Mucosa of stomach (tissue), 1 donor: ENCODE measurements around the gene ANAPC10.

Experiments used
- H3K27me3 ChIP-seq: one replicate; pipeline ENCODE4 v1.7.0; 2013; ENCODE audit warnings: mild to moderate bottlenecking, low read length; ENCODE audit not compliant: control insufficient read depth, insufficient read depth
- H3K36me3 ChIP-seq: one replicate; pipeline ENCODE4 v1.7.0; 2013; ENCODE audit warnings: low read length; ENCODE audit not compliant: control insufficient read depth, insufficient read depth
- H3K4me1 ChIP-seq: one replicate; pipeline ENCODE4 v1.7.0; 2013; ENCODE audit warnings: mild to moderate bottlenecking, low read length; ENCODE audit not compliant: control insufficient read depth, insufficient read depth
- H3K4me3 ChIP-seq: one replicate; pipeline ENCODE4 v1.7.0; 2013; ENCODE audit warnings: low read length
- H3K9ac ChIP-seq: one replicate; pipeline ENCODE4 v1.7.0; 2013; ENCODE audit warnings: mild to moderate bottlenecking, low read length, moderate library complexity
- H3K9me3 ChIP-seq: one replicate; pipeline ENCODE4 v1.7.0; 2013; ENCODE audit warnings: mild to moderate bottlenecking, low read length, moderate library complexity; ENCODE audit not compliant: control insufficient read depth
- donor health status: Pancreatic carcinoma.

Gene ANAPC10

DNA sequence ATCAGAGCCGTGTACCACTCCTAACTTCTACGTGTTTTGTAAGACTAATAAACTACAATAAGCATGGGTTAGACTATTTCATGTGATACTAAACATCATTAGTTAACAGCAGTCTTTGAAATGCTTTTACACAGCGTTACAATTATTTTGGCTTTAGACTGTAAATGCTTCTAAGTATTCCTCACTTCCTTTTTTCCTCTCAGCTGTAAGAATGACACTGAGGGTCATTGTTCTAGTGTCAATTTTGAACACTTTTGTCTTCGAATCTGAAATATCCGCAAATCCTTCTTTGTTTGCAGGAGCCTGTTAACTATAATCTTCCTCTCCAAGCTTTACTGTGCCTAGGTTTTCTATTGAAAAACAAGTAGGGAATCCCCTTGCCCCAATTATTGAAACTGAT is 1.7 kb upstream of the ANAPC10 start:
- peak overlapping the region; percentile 72 for H3K9ac ChIP-seq
- no peaks in the 10 kb centered on the region for H3K4me1 ChIP-seq
- H3K9me3 ChIP-seq, result no peaks in the 10 kb centered on the region
- no peak overlapping the region for H3K4me3 ChIP-seq
- H3K36me3 ChIP-seq, result no peaks in the 10 kb centered on the region
- no peaks in the 10 kb centered on the region for H3K27me3 ChIP-seq

DNA sequence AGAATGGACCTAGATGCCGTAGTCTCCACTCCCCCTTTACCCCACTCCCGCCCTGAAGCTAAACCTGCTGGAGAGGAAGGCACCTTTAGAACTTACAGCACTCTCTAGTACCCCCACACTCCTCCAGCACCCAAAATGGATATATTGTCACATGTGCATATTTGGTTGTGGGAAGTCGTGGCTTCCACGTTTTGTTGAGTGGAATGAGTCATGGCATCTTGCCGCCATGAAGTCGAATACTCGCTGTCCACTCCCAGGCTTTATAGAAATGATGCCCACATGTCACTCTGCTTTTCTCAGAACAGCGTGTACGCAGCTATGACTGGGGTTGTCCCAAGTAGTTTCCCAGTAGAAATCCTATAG is 660 bp upstream of the ANAPC10 start:
- peak overlapping the region; percentile 70 for H3K4me3 ChIP-seq
- no peaks in the 10 kb centered on the region for H3K9me3 ChIP-seq
- H3K4me1 ChIP-seq, result no peaks in the 10 kb centered on the region
- no peaks in the 10 kb centered on the region for H3K36me3 ChIP-seq
- peak overlapping the region; percentile 72 for H3K9ac ChIP-seq
- no peaks in the 10 kb centered on the region for H3K27me3 ChIP-seq

DNA sequence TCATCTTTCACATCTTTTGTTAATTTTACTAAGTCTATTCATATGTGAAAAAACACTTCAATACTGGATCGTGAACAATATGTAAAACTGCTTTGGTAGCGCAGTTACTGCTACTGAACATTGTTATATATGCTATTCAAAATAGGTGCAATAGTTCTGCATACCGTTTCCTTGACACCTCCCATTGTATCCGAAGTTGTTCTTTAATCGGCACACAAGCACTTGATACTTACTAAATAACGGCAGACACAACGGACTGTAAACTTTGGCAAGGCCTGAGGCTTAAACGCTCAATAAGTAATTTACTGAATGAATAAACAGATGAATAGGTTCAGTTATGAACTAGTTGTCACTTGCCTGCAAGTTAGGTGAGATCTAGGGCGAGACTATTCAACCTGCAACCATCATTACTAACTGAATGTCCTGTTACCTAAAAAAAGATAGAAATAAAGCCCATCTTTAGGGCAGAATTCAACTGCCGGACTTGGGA is 620 bp downstream of the ANAPC10 start:
- Histone ChIP-seq H3K27me3 (no peaks in the 10 kb centered on the region), H3K9me3 (no peaks in the 10 kb centered on the region), H3K4me1 (no peaks in the 10 kb centered on the region), H3K4me3 (peak overlapping the region; percentile 70), H3K36me3 (no peaks in the 10 kb centered on the region), H3K9ac (peak overlapping the region; percentile 72)

DNA sequence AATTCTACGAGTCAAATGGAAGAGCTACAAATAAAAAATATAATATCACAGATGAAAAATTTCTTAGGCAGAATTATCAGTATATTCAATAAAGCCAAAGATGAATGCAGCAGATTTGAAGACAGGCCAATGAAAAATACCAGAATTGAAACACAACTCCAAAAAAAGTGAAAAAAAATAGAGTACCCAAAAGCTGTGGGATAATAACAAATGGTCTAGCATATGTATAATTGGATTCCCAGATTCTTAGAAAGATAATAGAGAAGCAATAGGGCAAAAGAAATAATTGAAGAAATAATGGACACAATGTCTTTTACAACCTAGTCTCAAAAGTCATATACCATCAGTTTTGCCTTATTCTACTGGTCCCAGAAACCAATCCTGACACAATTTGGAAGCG is 4.4 kb downstream of the ANAPC10 start:
- no peaks in the 10 kb centered on the region for H3K36me3 ChIP-seq

DNA sequence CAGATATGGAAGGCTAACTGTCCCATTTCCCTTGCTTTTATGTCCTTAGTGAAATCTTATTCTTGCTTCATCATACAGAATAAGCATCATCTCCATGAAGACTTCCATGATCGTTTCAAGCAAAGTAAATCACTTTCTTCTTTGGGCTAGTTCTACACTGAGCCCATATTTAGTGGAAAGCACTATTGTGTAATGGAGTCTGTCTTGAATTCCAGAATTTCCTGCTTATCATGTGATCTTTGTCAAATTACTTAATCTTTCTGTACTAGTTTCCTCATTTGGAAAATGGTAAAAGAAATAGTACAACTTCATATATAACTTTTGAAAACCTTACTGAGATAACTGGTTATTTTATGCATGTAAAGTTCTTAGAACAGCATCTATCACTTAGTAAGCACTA is 7.6 kb downstream of the ANAPC10 start:
- Histone ChIP-seq H3K4me1 (no peaks in the 10 kb centered on the region), H3K4me3 (no peak overlapping the region), H3K9me3 (no peaks in the 10 kb centered on the region), H3K27me3 (no peaks in the 10 kb centered on the region), H3K36me3 (no peaks in the 10 kb centered on the region), H3K9ac (no peak overlapping the region)

More for the DNA sequence above, 4.4 kb downstream of the ANAPC10 start:
- Histone ChIP-seq H3K4me1 (no peaks in the 10 kb centered on the region), H3K27me3 (no peaks in the 10 kb centered on the region), H3K9ac (no peak overlapping the region), H3K4me3 (no peak overlapping the region), H3K9me3 (no peaks in the 10 kb centered on the region)

DNA sequence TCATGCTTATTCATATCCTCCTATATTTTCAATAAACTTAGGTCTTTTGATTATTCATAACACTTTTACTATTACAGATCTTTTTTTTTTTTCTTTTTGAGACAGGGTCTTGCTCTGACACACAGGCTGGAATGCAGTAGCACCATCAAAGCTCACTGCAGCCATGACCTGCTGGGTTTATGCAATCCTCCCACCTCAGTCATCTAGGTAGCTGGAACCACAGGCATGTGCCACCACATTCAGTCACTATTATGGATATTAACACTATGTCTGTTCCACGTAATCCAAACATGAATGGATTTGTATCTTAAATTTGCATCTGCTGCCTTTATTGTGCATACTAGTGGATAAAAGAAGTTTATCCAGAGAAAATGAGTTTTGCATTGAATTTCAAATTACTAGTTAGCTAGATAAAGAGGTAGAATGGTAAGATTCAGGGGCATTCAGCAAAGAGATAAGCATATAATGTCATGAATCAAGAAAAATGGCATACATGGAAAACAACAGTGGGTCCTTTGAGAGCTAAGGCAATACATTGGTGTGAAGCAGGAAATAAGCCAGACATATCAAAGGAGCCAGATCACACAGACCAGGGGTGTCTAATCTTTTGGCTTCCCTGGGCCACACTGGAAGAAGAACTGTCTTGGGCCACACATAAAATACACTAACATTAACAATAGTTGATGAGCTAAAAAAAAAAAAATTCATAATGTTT is 13.9 kb downstream of the ANAPC10 start:
- Histone ChIP-seq H3K4me3 (no peak overlapping the region), H3K27me3 (no peaks in the 10 kb centered on the region), H3K4me1 (no peaks in the 10 kb centered on the region), H3K9ac (no peak overlapping the region), H3K9me3 (no peaks in the 10 kb centered on the region), H3K36me3 (no peaks in the 10 kb centered on the region)

DNA sequence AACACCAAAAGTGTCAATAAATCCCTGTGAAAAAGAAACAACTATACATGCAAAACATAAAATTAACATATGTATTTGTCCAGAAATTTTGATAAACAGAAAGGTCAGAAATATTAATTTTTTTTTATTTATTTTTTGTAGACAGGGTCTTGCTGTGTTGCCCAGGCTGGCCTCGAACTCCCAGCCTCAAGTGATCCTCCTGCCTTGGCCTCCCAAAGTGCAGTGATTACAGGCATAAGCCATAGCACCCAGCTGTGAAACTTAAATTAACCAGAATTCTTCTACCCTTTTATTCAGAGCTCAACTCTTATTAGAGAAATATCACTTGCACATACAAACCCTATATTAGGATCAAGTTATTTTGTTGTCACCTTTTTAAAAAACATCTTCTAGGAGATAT is 16.2 kb downstream of the ANAPC10 start:
- no peaks in the 10 kb centered on the region for H3K36me3 ChIP-seq

DNA sequence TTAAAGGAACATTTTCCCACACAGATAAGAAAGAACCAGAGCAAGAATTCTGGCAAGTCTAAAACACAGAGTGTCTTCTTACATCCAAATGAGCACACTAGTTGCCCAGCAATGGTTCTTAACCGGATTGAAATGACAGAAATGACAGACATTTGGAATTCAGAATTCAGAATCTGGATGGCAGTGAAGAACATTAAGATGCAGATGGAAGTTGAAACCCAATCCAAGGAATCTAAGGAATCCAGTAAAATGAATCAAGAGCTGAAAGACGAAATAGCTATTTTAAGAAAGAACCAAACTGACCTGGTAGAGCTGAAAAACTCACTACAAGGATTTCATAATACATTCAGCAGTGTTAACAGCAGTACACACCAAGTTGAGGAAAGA is 21.5 kb downstream of the ANAPC10 start:
- Histone ChIP-seq H3K9me3 (no peaks in the 10 kb centered on the region), H3K9ac (no peak overlapping the region), H3K27me3 (no peaks in the 10 kb centered on the region), H3K4me1 (no peaks in the 10 kb centered on the region), H3K4me3 (no peak overlapping the region), H3K36me3 (no peaks in the 10 kb centered on the region)

More for the DNA sequence above, 16.2 kb downstream of the ANAPC10 start:
- Histone ChIP-seq H3K27me3 (no peaks in the 10 kb centered on the region), H3K4me1 (no peaks in the 10 kb centered on the region), H3K4me3 (no peak overlapping the region), H3K9ac (no peak overlapping the region), H3K9me3 (no peaks in the 10 kb centered on the region)

DNA sequence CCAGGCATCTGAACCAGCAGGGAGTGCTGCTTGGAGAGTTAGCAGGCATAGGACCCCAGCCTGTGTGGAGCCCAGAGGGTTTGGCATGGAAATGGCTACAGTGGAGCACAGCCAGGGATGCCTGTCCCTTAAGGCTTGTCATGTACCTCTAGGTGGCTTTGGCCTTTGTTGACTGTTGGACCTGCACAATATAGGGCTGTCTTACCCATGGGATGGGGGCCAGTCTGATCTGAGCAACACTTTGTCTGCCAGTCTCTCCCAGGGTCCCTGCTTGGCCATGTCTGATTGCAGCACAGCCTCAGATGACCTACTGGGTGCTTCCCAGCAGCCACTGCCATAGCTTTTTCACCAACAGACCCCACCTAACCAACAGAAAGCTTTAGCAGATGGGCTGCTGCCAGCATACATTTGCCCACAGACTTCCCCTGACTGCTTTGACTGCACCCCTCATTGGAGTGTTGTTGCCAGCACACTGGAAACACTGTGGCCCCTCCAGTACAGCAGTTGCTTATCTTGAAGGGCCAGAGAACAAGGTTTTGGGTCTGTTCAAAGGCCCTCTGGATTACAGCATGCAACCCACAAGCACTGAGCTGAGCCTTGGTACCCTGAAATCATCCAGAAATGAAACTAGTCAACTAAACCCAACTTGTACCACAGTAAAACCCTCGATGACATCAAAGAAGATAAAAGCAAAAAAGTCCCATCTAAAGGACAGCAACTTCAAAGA is 22.1 kb downstream of the ANAPC10 start:
- Histone ChIP-seq H3K9ac (no peak overlapping the region), H3K27me3 (no peaks in the 10 kb centered on the region), H3K9me3 (no peaks in the 10 kb centered on the region), H3K4me3 (no peak overlapping the region), H3K4me1 (no peaks in the 10 kb centered on the region), H3K36me3 (no peaks in the 10 kb centered on the region)

DNA sequence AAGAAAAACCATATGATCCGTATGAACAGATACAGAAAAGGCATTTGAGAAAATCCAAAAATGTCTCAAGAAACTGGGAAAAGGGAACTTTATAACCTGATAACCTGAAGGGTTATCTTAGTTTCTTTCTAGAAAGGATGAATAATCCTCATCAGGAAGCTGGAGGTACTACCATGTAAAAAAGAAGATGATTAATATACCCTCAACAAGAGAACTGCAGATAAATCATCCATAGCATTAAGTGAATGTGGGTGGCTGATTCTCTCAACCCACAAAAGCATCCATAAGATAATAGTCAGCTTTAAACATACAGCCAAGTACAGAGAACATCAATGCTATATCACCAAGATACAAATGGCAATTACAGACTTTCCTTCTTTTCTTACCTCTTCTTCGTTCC is 26.4 kb downstream of the ANAPC10 start:
- Histone ChIP-seq H3K4me3 (no peak overlapping the region), H3K27me3 (no peaks in the 10 kb centered on the region), H3K9me3 (no peaks in the 10 kb centered on the region), H3K4me1 (no peaks in the 10 kb centered on the region), H3K36me3 (no peaks in the 10 kb centered on the region), H3K9ac (no peak overlapping the region)

DNA sequence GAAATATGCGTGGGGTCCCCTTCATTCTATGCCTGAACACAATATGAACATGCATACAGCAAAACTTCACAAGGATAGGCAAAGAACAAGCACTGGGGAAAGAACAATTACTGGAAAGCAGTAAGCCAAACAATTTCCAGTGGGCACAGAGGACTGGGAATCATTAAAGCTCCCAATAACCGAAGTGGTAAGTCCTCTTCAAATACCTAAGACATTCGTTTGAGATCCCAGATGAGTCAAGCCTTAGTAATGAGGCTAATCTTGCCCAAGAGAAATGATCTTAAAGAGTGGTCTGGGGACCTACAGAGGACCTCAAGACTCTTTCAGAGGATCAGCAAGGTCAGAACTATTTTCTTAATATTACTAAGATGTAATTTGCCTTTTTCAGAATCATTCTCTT is 28.6 kb downstream of the ANAPC10 start:
- no peaks in the 10 kb centered on the region for H3K9me3 ChIP-seq
- no peaks in the 10 kb centered on the region for H3K36me3 ChIP-seq
- H3K4me3 ChIP-seq, result no peak overlapping the region
- no peaks in the 10 kb centered on the region for H3K27me3 ChIP-seq
- no peak overlapping the region for H3K9ac ChIP-seq
- H3K4me1 ChIP-seq, result peaks cover 5% of the 10 kb centered on the region

DNA sequence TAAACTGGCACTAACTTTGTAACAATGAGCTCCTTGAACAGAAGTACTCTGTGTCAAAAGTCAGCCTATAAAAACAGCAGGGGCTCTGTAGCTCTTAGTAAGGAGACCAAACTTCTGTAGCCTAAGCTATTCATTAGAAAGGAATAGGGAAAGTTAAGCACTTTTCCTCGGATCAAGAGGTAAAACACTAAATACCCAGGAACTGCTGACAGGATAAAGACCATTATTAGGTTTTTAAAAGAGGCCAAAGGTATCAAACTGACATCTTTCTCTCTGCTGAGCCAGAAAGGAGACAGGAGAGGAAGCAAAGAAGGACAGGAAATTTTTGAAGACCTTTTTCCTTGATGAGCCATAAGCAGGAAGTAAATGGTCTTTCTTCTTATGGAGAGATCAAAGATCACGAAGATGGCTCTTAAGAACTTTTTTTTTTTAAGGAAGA is 31.9 kb downstream of the ANAPC10 start:
- Histone ChIP-seq H3K4me3 (no peak overlapping the region), H3K27me3 (no peaks in the 10 kb centered on the region), H3K9me3 (no peaks in the 10 kb centered on the region), H3K9ac (no peak overlapping the region), H3K4me1 (peaks cover 5% of the 10 kb centered on the region), H3K36me3 (no peaks in the 10 kb centered on the region)
